HG03135 (cell line): Measurements from ENCODE around the gene ZNF189.
A peak's percentile ranks its signal among the peaks of the same experiment; 100 is the strongest.

Source experiments
- ATAC-seq: cut with Tn5 transposase; IDR thresholded peaks from one replicate; pipeline ENCODE4 v1.9.1; 2021; ENCODE audit warnings: mild to moderate bottlenecking, moderate library complexity; ENCODE audit not compliant: unreplicated experiment

ZNF189 gene

GRCh38 chr9:101398068-101398929 lies at the start of gene ZNF189, which contains the start of gene MRPL50:
TSS of gene ZNF189 (plus strand) at chr9:101398851. CDS start at chr9:101399157, 306 bp downstream.
TSS of gene MRPL50 (minus strand) at chr9:101398618. CDS start at chr9:101398592, 26 bp downstream.
- ATAC-seq, result peak; percentile 99

DNA sequence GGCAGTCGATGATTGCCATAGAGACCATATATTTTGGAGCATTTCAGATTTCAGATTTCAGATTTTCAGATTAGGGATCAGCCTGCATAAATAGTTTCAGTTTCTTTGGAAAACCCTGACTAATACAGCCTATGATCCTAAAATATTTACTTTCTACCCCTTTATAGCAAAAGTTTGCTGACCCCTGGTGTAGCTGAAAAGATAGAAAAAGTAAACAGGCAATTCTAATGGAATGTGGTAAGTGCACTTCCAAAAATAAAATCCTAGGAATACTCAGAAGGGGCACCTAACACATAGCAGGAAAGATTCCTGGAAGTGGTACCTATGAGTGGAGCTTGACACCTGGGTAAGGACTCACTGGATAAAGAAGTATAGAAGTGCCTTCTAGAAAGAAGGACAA lies 48.4 kb upstream of the ZNF189 start:
- ATAC-seq, result no peak

- ATAC-seq, result no peak
Measured at GRCh38 chr9:101352892-101353463, 45.7 kb upstream of the ZNF189 start.

- ATAC-seq, result no peak
Measured at GRCh38 chr9:101353683-101354082, 45.0 kb upstream of the ZNF189 start.

DNA sequence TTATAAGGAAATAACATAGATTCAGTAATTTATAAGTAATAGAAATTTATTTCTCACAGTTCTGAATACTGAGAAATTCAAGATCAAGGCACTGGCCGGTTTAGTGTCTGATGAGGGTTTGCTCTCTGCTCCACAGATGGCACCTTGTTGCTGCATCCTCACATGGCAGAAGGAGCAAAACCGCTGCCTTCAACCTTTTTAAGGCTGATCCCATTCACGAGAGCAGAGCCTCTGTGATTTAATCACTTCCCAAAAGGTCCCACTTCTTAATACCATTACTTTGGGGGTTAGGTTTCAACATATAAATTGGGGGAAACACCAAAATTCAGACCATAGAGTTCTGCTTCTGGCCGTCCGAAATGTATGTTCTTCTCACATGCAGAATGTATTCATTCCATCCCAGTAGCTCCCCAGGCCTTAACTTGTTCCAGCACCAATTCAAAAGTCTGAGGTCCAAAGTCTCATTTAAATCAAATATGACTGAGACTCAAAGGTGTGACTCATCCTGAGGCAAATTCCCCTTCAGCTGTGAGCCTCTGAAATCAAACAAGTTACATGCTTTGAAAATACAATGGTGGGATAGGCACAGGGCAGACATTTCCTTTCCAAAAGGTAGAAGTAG lies 44.4 kb upstream of the ZNF189 start:
- no peak for ATAC-seq

DNA sequence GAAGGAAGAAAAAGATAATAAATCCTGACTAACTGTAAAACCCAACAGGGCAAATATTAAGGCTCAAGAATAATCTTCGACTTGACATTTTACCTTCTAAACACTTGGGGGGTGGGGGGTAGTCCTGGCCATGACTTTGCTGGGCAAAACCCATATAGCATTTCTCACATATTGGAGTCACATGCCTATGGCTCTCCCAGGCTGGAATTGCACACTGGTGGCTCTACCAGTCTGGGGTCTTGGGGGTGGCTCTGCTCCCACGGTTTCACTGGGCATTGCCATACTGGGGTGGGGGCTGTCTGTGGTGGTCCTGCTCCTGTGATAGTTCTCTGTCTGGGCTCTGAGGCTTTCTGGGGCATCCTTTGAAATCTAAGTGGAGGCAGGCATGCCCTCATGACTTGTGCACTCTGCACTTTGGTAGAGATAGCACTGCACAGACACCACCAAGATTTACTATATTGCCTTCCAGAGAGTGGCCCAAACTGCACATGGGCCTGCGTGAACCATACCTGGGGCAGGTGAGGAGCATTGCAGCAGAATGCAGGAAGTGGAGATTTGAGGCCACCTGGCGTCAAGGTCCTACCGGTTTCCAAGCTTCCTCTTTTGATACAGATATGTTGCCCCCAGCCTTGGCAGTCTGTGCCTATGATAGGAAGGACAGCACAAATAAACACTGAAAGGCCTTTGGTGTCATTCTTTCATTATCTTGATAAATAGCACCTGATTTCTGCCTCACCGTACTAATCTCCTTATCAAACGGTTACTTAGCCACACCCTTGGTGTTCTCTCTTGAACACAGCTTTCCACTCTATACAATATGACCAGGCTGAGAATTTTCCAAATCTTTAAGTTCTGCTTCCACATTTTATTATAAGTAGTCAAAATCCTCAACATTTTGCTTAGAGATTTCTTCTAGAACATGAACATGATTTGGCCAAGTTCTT lies 43.6 kb upstream of the ZNF189 start:
- ATAC-seq, result no peak

- no peak for ATAC-seq
Measured at GRCh38 chr9:101356619-101357018, 42.0 kb upstream of the ZNF189 start.

DNA sequence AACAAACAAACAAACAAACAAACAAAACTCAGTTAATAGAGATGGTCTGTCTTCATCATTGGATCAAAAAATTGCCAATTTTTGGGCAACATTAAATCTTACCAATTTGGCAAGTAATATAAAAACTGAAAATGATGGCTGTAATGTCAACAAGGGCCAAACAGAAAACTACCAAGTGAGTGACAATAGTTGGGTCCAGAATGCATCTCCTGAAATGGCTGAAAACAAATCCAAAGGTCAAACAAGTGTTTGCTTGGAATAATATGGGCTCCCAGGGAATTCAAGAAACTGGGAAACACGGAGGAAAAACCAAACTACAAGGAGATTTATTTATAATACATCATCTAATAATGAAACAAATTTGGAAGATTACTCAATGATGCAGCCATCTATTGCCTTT lies 39.0 kb upstream of the ZNF189 start:
- no peak for ATAC-seq

DNA sequence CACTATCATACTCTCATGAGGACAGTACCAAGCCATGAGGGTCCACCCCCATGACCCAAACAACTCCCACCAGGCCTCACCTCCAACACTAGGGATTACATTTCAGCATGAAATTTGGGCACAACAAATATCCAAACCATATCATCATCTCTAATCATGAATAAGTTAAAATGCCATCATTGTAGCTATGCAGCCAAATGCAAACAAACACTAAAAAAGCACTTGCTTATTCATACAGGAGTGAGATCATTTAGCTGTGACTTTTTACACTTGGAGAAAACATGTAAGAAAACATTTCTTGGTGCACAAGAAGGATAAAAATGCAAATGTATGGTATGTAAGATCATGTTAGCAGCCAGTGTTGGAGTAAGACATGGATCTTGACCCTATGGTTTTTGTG lies 38.0 kb upstream of the ZNF189 start:
- ATAC-seq, result no peak

- ATAC-seq, result no peak
Measured at GRCh38 chr9:101362450-101362849, 36.2 kb upstream of the ZNF189 start.

DNA sequence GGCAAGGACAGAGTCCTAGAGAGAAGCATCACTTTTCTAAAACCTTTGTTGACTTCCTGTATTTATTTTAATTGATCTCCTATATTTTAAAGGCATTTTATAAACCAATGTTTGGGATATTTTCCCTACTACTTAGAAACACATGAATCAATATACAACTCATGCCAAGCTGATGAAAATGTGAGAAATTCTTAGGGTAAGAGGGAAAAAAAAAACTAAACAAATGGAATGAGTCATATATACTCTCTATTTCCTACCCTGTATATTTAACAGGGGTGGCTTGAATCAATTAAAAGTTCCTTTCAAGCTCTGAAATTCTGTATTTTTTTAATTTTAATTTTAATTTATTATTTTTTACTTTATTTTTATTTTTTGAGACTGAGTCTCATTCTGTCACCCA lies 33.5 kb upstream of the ZNF189 start:
- ATAC-seq, result no peak

GRCh38 chr9:101366038-101366756 lies 32.5 kb upstream of the ZNF189 start:
- no peak for ATAC-seq

DNA sequence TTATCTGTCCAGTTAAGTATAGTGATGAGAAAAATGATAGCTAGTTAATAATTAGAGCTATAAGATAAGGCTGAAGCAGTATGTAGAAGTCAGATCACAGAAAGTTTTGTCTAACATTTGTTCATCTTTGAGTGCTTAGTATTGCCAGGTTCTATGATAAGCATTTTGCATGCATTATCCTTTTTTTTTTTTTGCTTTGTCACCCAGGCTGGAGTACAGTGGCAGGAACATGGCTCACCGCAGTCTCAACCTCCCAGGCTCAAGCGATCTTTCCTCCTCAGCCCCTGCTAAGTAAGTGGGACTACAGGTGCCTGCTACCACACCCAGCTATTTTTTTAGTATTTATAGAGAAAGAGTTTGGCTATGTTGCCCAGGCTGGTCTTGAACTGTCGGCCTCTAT lies 31.3 kb upstream of the ZNF189 start:
- no peak for ATAC-seq

GRCh38 chr9:101369286-101369685 lies 29.4 kb upstream of the ZNF189 start:
- ATAC-seq, result no peak

- no peak for ATAC-seq
Measured at GRCh38 chr9:101369884-101370531, 28.6 kb upstream of the ZNF189 start.

DNA sequence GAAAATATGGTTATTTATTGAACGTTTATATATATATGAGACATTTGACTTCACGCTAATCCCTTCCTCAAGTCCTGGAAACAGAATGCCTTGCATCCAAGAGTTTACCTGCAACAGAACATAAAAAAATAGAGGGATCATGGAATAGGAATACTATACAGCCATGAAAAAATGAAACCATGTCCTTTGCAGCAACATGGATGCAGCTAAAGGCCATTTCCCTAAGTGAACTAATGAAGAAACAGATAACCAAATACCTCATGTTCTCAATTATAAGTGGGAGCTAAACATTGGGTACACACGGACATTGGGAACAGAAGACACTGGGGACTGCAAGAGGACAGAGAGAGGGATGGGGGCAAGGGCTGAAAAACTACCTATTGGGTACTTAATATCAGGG lies 26.8 kb upstream of the ZNF189 start:
- ATAC-seq, result no peak

DNA sequence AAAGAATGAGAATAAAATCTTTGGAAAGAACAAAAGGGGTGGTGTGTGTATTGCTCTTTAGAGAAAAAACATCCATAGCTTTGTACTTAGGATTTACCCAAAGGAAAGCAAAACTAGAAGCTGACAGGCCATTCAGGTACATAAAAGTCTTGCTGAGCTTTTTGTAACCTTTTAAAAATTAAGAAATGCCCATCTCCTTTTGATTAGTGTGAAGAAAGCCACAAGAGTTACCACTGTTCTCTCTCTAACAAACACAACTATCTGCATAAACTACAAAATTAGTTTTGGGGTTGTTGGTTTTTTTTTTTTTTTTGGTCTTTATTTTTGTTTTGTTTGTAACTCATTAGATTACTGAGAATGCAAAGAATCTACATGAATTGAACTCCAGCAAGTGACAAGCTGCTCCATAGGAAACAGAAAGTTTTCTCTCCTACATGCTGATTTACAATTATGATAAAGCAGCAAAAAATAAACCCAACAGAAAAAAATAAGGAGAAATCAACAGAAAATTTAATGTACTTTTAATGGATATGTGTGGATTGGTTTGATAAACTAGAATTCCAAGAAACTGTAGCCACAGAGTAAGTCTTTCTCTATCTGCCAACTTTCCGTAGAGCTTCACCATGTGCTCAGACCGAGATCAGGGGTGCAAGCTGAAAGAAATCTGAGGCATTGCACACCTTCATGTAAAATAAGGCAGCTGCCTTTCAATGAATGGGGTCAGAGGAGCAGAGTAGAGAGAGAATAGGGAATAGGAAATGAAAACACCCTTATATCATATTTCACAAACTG lies 26.1 kb upstream of the ZNF189 start:
- no peak for ATAC-seq

- no peak for ATAC-seq
Measured at GRCh38 chr9:101375546-101375945, 23.1 kb upstream of the ZNF189 start.
